Panc1 (cell line): ENCODE data around the gene ABT1.
A peak's percentile ranks its signal among the peaks of the same experiment; 100 is the strongest.

Experiments
- POLR2AphosphoS5 ChIP-seq: IDR thresholded peaks from 2 replicates; pipeline ENCODE4 v1.6.1; 2012; ENCODE audit warnings: mild to moderate bottlenecking, low read depth, low read length, moderate library complexity
- REST ChIP-seq, 2 experiments: IDR thresholded peaks; 2 replicates each; pipeline ENCODE4 v1.6.1; 2011 to 2012; ENCODE audit warnings: low read depth in 2 of 2, control low read depth in 1 of 2, low read length in 1 of 2, mild to moderate bottlenecking in 1 of 2, moderate library complexity in 1 of 2; ENCODE audit not compliant: insufficient read depth in 1 of 2
- SIN3A ChIP-seq: IDR thresholded peaks from 2 replicates; pipeline ENCODE4 v1.6.1; 2012; ENCODE audit warnings: low read depth, mild to moderate bottlenecking, low read length, moderate library complexity, borderline replicate concordance; ENCODE audit not compliant: insufficient read depth
- TCF7L2 ChIP-seq: IDR thresholded peaks from 2 replicates; pipeline ENCODE4 v1.6.1; 2011; ENCODE audit warnings: mild to moderate bottlenecking, low read depth, low read length, inconsistent platforms
- TF ChIP-seq, protein P1 (sequence below): fragments of 450-650 bp; IDR thresholded peaks from 2 replicates; pipeline ENCODE4 v1.5.1; 2017; ENCODE audit warnings: mild to moderate bottlenecking

DNA sequence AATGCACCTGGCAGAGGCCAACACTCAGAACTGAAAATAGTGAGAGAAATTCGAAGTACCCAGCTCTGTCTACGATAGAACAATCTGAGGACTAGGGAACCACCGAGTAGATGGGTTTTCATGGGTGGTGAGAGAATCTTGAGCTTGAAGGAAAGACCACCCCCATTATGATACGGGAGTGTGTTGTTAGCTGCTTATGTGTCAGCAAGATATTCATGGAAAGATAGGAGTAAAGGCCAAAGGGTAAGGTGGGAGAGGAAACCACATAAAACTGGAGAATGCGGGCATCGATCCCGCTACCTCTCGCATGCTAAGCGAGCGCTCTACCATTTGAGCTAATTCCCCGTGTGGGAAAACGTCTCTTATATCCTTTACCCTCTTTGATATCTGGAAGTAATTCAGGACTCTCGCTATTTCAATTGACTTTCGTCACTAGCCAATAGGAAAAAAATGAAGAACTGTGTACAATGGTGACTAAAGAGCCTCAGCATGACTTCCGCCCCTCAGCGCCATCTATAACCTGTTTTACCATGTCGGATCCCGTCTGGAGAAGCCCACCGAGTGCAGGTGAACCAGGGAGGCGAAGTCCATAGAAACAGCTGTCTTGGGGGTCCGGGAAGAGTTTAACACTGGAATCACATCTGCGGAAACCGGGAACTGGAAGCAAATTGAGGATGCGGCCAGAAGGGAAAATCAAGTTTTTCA, 25.0 kb upstream of the ABT1 start:
- TF ChIP-seq, protein P1, sequence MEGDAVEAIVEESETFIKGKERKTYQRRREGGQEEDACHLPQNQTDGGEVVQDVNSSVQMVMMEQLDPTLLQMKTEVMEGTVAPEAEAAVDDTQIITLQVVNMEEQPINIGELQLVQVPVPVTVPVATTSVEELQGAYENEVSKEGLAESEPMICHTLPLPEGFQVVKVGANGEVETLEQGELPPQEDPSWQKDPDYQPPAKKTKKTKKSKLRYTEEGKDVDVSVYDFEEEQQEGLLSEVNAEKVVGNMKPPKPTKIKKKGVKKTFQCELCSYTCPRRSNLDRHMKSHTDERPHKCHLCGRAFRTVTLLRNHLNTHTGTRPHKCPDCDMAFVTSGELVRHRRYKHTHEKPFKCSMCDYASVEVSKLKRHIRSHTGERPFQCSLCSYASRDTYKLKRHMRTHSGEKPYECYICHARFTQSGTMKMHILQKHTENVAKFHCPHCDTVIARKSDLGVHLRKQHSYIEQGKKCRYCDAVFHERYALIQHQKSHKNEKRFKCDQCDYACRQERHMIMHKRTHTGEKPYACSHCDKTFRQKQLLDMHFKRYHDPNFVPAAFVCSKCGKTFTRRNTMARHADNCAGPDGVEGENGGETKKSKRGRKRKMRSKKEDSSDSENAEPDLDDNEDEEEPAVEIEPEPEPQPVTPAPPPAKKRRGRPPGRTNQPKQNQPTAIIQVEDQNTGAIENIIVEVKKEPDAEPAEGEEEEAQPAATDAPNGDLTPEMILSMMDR: no peak
- TF ChIP-seq SIN3A (0 out of 2 replicates have a peak, but pooled peaks have one; percentile 33), POLR2AphosphoS5 (peak; percentile 65; the same call in 1 of the 2 replicates), REST (IDR thresholded peaks at IDR 0.05; ENCODE audit: insufficient read depth in 1 of 2, low read depth in 2 of 2, low read length in 1 of 2) (no peak), TCF7L2 (peak; percentile 17; the same call in 1 of the 2 replicates)
